ENCODE data around the gene TRPC3. TPM values are rescaled to one million over a fixed set of nuclear protein-coding genes. Genes with fewer than 3 reads are reported as not detected.

Gene TRPC3
- total RNA-seq, 2 donors from 2014 or later, result 0.26 TPM; not detected in 1

DNA sequence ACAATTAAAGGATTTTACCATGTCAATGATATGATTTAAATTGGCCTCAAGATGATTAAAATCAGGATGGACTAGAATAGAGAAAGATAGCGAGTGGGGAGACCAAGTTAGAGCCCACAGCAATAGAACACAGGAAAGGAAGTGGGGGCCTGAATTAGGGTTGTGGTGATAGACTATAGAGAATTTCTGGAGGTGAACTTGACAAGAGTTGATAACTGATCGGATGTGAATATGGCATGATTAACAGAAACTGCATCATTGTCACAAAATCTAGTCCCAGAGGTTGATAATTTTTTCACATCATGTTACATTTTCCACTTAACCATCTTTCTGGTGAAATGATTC lies 26.3 kb upstream of the TRPC3 start:
- intact Hi-C loops (cut with DNase I), result no loop called here
- WGBS, 2 donors, result 79 to 80% methylated on average over 2 of the region's 2 CpGs
- TF ChIP-seq CTCF (IDR thresholded peaks at IDR 0.05) (no peak), POLR2A (IDR thresholded peaks at IDR 0.05) (no peak)
- DNase-seq, result no peak
- H3K9me3 ChIP-seq, result no peaks in the 10 kb centered on the region
- H3K27ac ChIP-seq, result no peak overlapping the region
- H3K27me3 ChIP-seq, result no peaks in the 10 kb centered on the region
- no peak for ATAC-seq
- no peak overlapping the region for H3K4me3 ChIP-seq
- H3K36me3 ChIP-seq (replicated peaks in 1 of 2; ENCODE audit: insufficient read depth in 1 of 2, low read depth in 2 of 2), result no peaks in the 10 kb centered on the region
- H3K4me1 ChIP-seq, result no peaks in the 10 kb centered on the region

DNA sequence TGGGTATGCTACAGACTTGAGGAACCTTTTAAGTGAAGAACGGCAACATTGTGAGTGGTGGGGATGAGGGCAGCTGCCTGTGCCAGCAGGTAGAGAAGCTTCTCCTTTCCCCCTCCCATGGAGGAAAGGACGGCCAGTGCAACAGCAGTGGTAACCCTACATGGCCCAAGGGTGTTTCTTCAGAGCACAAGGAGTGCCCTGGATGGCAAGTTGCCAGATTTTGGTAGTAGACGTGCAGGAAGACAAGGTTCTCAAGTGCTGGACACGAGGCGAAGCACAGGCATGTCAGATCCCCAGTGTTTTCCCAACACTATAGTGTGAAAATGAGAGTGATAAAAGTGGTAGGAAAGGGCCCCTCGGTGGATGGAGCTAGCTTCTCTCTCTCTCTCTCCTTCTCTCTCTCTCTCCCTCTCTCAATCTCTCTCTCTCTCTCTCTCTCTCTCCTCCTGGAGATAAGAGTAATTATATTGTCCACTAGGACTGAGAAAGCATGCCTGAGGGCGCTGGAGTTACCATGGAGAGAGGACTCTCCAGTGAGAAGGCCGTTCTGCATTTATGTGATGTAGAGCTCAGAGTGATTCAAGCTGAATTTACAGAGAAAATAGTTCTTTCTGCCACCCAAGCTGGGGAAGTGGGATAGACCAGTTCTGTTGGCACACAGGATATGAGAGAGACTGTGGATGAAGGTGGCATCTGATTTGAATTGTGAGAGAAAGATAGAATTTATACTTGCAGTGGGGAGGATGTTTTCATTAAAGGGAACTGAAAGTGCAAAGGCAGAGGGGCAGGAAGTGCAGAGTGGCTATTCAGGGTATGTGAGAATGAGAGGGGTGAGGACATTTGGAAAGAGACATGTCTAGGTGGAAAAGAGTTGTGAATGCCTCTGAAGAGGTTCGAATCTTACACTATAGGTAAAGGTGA lies 25.7 kb upstream of the TRPC3 start:
- Histone ChIP-seq H3K9me3 (no peaks in the 10 kb centered on the region), H3K27ac (no peak overlapping the region), H3K27me3 (no peaks in the 10 kb centered on the region), H3K4me3 (no peak overlapping the region), H3K4me1 (no peaks in the 10 kb centered on the region), H3K36me3 (replicated peaks in 1 of 2; ENCODE audit: insufficient read depth in 1 of 2, low read depth in 2 of 2) (no peaks in the 10 kb centered on the region)
- intact Hi-C loops (cut with DNase I), result no loop called here
- TF ChIP-seq POLR2A (IDR thresholded peaks at IDR 0.05) (no peak), CTCF (IDR thresholded peaks at IDR 0.05) (no peak)
- 51 to 54% methylated on average over 9 of the region's 9 CpGs for WGBS, 2 donors
- no peak for DNase-seq
- no peak for ATAC-seq

DNA sequence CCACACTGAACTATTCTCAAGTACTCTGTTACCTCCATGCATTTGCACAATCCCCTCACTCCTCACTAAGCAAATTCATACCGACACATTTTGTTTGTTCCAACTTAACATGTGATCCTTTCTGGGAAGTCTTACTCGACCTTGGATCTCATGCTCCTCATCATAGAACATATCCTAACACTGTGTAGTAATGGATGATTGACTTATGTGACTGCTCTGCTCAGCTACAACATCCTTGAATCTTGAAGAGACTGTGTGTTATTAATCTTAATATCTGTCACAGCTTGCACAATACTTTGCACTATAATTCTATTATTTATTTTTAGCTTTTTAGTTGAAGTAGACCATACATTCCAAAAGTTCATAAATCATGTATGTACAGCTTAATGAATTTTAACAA lies 23.9 kb upstream of the TRPC3 start:
- no peak overlapping the region for H3K27ac ChIP-seq
- ATAC-seq, result no peak
- no peaks in the 10 kb centered on the region for H3K9me3 ChIP-seq
- DNase-seq, result no peak
- no peaks in the 10 kb centered on the region for H3K4me1 ChIP-seq
- intact Hi-C loops (cut with DNase I), result no loop called here
- WGBS, 2 donors, result 11 to 28% methylated on average over 2 of the region's 2 CpGs
- H3K36me3 ChIP-seq (replicated peaks in 1 of 2; ENCODE audit: insufficient read depth in 1 of 2, low read depth in 2 of 2), result no peaks in the 10 kb centered on the region
- TF ChIP-seq POLR2A (IDR thresholded peaks at IDR 0.05) (no peak), CTCF (IDR thresholded peaks at IDR 0.05) (no peak)
- H3K4me3 ChIP-seq, result no peak overlapping the region
- H3K27me3 ChIP-seq, result no peaks in the 10 kb centered on the region

- ATAC-seq (no peak), DNase-seq (no peak)
- H3K27ac ChIP-seq, result no peak overlapping the region
- no peaks in the 10 kb centered on the region for H3K4me1 ChIP-seq
- no peaks in the 10 kb centered on the region for H3K9me3 ChIP-seq
- intact Hi-C loops (cut with DNase I), result no loop called here
- no peaks in the 10 kb centered on the region for H3K36me3 ChIP-seq (replicated peaks in 1 of 2; ENCODE audit: insufficient read depth in 1 of 2, low read depth in 2 of 2)
- TF ChIP-seq POLR2A (IDR thresholded peaks at IDR 0.05) (no peak), CTCF (IDR thresholded peaks at IDR 0.05) (no peak)
- H3K27me3 ChIP-seq, result no peaks in the 10 kb centered on the region
- WGBS, 2 donors, result 51 to 60% methylated on average over 4 of the region's 4 CpGs
- H3K4me3 ChIP-seq, result no peak overlapping the region
These were observed 22.0 kb upstream of the TRPC3 start for GRCh38 chr4:121973816-121974215.

GRCh38 chr4:121968859-121969258 lies 17.0 kb upstream of the TRPC3 start:
- no peaks in the 10 kb centered on the region for H3K4me1 ChIP-seq
- intact Hi-C loops (cut with DNase I), result no loop called here
- WGBS, 2 donors, result 42 to 50% methylated on average over 1 of the region's 1 CpG
- no peaks in the 10 kb centered on the region for H3K27me3 ChIP-seq
- no peak for DNase-seq
- no peaks in the 10 kb centered on the region for H3K36me3 ChIP-seq (replicated peaks in 1 of 2; ENCODE audit: insufficient read depth in 1 of 2, low read depth in 2 of 2)
- H3K4me3 ChIP-seq, result no peak overlapping the region
- no peak overlapping the region for H3K27ac ChIP-seq
- no peak for ATAC-seq
- no peaks in the 10 kb centered on the region for H3K9me3 ChIP-seq
- TF ChIP-seq CTCF (IDR thresholded peaks at IDR 0.05) (no peak), POLR2A (IDR thresholded peaks at IDR 0.05) (no peak)
